Activated naive CD4-positive, alpha-beta T cell treated with anti-CD3 and anti-CD28 coated beads, Interleukin-2, amount 10 ng/mL, durations not matched to agents 7 days and 5 days (primary cell): ENCODE measurements around the gene ELMOD3.
A peak's percentile ranks its signal among the peaks of the same experiment; 100 is the strongest.
"Not testable (repeated sequence)": the region's sequence is repeated elsewhere in the genome, so short reads cannot be mapped to it uniquely, and the experiment has no call there.

Source experiments
- CTCF ChIA-PET: fragments of 350-600 bp; sonication (Branson Sonifier 250); formaldehyde crosslinking; loops from one replicate; lab custom pipeline; 2021; ENCODE audit warnings: antibody characterized with exemption; lab: Charles Lee
- DNase-seq: peaks from one replicate; pipeline ENCODE4 v3.0.0-alpha.2; 2020
- H3K27ac Mint-ChIP-seq: one replicate; pipeline ENCODE4 v1.8.0; 2021; ENCODE audit warnings: mild to moderate bottlenecking, moderate library complexity, mixed read lengths
- H3K27me3 Mint-ChIP-seq: one replicate; pipeline ENCODE4 v1.8.0; 2021; ENCODE audit warnings: mild to moderate bottlenecking, mixed read lengths
- H3K36me3 Mint-ChIP-seq: one replicate; pipeline ENCODE4 v1.8.0; 2021; ENCODE audit warnings: mixed read lengths
- H3K4me1 Mint-ChIP-seq: one replicate; pipeline ENCODE4 v1.8.0; 2021; ENCODE audit warnings: mixed read lengths
- H3K4me3 Mint-ChIP-seq: one replicate; pipeline ENCODE4 v1.8.0; 2021; ENCODE audit warnings: mild to moderate bottlenecking, moderate library complexity, mixed read lengths
- H3K9me3 Mint-ChIP-seq: one replicate; pipeline ENCODE4 v1.8.0; 2021; ENCODE audit warnings: mixed read lengths

Gene ELMOD3

DNA sequence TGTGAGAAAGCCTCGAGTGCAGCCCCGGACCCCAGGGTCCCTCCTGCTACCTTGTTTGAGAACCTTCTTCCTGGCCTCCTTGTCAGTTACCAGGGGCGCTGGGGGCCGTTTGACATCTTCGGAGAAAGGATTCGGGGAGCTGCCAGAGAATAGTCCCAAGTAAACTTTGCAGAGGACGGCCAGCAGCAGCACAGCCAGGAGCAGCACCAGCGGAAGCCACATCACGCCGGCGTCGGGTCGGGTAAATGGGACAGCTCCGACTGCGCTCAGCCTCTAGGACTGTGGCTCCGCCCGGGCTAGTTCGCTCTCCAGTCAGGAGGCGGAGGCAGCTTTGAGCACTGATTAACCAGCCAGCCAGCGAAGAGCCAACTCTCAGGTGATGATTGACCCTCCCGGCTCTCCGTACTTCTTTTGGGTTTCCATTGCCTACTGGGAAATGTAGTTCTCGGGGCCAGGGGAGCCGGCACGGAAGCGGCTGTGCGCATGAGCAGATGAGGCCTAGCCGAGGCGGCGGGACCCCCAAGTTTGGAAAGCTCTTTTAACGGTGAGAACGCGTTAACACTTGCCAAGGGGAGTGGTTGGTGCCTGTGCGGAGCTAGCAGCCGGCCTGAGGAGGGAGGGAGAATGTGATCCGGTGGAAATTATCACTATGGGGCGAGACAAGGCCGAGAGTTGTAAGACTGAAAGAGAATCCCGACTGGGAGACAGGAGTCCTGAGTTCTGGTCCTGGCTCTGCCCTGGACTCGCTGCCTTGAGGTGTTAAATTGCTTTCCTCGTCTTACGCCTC lies at the start of gene ELMOD3, which contains the start of gene RETSAT:
TSS of gene ELMOD3 (plus strand) at position 484 of the 787 bp plus-strand sequence. CDS start 2,430 bp downstream, outside the sequence.
TSS of gene RETSAT (minus strand) at position 243 of the 787 bp plus-strand sequence. CDS start at position 222, 21 bp downstream.
- CTCF ChIA-PET, result interaction anchor here (1.2 to 2.1 kb wide), 6 partner anchors 10 to 198 kb away, joined by 3 to 9 read pairs (median 5); no protein-coding TSS in a partner anchor

DNA sequence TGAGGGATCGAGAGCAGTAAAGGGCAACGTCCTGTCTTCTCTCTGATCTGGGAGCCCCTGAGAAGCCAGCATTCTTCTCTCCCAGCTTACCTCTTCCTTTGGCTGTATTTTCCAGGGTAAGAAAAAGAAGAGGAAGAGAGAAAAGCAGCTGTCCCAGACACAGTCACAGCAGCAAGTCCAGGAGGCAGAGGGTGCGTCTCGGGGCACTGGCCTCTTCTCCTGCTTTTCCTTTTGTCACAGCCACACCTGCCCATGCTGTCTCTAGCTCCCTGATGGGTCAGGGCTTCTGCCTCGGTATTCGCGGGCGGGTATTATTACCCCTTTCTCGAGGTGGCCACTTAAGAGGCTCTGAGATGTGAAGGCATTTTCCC lies 47.1 kb upstream of the ELMOD3 start:
- DNase-seq, result no peak
- H3K27ac Mint-ChIP-seq, result no peak overlapping the region
- CTCF ChIA-PET, result no interaction called here
- H3K4me1 Mint-ChIP-seq, result peaks cover 37% of the 10 kb centered on the region
- peaks cover 14% of the 10 kb centered on the region for H3K36me3 Mint-ChIP-seq
- peaks cover 34% of the 10 kb centered on the region for H3K27me3 Mint-ChIP-seq
- H3K4me3 Mint-ChIP-seq, result no peak overlapping the region
- no peaks in the 10 kb centered on the region for H3K9me3 Mint-ChIP-seq

More for the DNA sequence above, at the start of gene ELMOD3, which contains the start of gene RETSAT:
- peak within 1 kb of the TSS; percentile 95 for H3K27ac Mint-ChIP-seq
- H3K9me3 Mint-ChIP-seq, result no peaks in the 10 kb centered on the region
- H3K4me3 Mint-ChIP-seq, result peak within 1 kb of the TSS; percentile 99
- H3K4me1 Mint-ChIP-seq, result peaks cover 52% of the 10 kb centered on the region
- peaks cover 44% of the 10 kb centered on the region for H3K36me3 Mint-ChIP-seq
- no peaks in the 10 kb centered on the region for H3K27me3 Mint-ChIP-seq
- peak; percentile 99 for DNase-seq

DNA sequence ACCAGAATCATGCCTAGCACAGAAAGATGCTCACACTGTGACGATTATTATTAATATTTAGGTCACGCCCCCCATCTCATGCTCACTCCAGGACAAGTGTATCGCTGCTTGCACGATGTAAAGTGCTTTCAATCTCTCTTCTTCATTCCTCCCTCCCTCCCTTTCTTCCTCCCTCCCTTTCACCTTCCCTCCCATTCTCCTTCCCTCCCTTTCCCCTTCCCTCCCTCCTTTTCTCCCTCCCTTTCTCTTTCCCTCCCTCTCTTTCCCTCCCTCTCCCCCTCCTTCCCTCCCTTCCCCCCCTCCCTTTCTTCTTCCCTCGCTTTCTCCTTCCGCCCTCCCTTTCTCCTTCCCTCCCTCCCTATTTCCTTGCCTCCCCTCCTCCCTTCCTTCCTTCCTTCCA lies 46.4 kb upstream of the ELMOD3 start:
- peaks cover 14% of the 10 kb centered on the region for H3K36me3 Mint-ChIP-seq
- peaks cover 27% of the 10 kb centered on the region for H3K27me3 Mint-ChIP-seq
- no peak overlapping the region for H3K27ac Mint-ChIP-seq
- no peaks in the 10 kb centered on the region for H3K9me3 Mint-ChIP-seq
- H3K4me1 Mint-ChIP-seq, result peaks cover 37% of the 10 kb centered on the region
- no peak for DNase-seq
- H3K4me3 Mint-ChIP-seq, result no peak overlapping the region
- CTCF ChIA-PET, result interaction anchor here (1.9 kb wide), 1 partner anchor 42 kb away, joined by 8 read pairs; no protein-coding TSS in a partner anchor

DNA sequence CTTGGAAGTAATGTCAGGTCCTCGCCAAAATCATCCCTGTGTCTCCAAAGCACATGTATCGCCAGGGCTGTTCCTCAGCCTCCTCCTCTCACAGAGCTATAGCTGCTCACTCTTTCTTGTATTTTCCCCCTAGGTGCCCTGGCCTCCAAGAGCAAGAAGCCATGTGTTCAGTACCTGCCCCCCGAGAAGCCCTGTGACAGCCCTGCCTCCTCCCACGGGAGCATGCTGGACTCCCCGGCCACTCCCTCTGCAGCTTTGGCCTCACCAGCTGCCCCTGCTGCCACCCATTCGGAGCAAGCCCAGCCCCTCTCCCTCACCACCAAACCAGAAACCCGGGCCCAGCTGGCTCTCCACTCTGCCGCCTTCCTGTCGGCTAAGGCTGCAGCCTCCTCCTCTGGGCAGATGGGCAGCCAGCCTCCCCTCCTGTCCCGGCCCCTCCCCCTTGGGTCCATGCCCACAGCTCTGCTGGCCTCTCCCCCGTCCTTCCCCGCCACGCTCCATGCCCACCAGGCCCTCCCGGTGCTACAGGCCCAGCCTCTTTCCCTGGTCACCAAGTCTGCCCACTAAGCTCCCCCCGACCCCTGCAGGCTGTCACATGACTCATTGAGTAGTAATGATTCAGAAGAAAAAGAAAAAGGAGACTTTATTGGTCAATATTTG lies 45.5 kb upstream of the ELMOD3 start:
- H3K27ac Mint-ChIP-seq, result peak overlapping the region; percentile 82
- DNase-seq, result no peak
- peaks cover 19% of the 10 kb centered on the region for H3K27me3 Mint-ChIP-seq
- H3K36me3 Mint-ChIP-seq, result peaks cover 21% of the 10 kb centered on the region
- peak overlapping the region; percentile 49 for H3K4me3 Mint-ChIP-seq
- peaks cover 37% of the 10 kb centered on the region for H3K4me1 Mint-ChIP-seq
- CTCF ChIA-PET, result interaction anchor here (1.0 to 2.8 kb wide), 6 partner anchors 9 to 383 kb away, joined by 3 to 47 read pairs (median 4); no protein-coding TSS in a partner anchor
- H3K9me3 Mint-ChIP-seq, result no peaks in the 10 kb centered on the region

DNA sequence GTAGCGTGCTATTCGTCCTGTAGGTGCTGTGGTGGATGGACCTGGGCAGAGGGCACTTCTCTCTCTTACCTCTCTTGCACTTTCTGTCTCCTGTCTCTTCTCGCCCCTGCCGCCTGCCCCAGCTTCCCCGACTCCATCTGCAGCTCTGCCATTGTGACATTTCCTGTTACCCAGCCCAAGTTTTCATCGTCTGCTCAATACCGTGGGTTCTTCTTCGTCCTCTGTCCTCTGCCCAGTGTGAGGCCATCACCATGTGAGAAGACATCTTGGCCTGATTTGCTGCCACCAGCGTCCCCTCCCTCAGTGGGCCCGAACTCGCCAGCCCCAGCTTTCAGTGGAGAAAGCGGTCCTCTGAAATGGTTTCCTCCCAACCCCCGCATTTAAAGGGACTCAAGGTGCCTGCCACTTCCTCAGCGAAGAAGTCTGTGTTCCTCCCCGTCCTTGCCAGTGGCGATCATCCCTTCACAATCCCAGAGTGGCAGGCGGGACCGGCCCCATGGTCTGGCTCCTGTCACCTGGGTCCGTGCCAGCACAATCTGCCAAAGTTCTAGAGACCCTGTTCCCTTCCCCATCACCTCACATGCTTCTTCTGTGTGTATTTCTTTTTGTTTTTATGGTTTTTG lies 44.8 kb upstream of the ELMOD3 start:
- no peaks in the 10 kb centered on the region for H3K9me3 Mint-ChIP-seq
- peaks cover 11% of the 10 kb centered on the region for H3K27me3 Mint-ChIP-seq
- peaks cover 25% of the 10 kb centered on the region for H3K36me3 Mint-ChIP-seq
- CTCF ChIA-PET, result interaction anchor here (1.0 to 2.8 kb wide), 6 partner anchors 8 to 384 kb away, joined by 3 to 47 read pairs (median 4); no protein-coding TSS in a partner anchor
- peak; percentile 52 for DNase-seq
- peak overlapping the region; percentile 82 for H3K27ac Mint-ChIP-seq
- peak overlapping the region; percentile 49 for H3K4me3 Mint-ChIP-seq
- H3K4me1 Mint-ChIP-seq, result peaks cover 37% of the 10 kb centered on the region

DNA sequence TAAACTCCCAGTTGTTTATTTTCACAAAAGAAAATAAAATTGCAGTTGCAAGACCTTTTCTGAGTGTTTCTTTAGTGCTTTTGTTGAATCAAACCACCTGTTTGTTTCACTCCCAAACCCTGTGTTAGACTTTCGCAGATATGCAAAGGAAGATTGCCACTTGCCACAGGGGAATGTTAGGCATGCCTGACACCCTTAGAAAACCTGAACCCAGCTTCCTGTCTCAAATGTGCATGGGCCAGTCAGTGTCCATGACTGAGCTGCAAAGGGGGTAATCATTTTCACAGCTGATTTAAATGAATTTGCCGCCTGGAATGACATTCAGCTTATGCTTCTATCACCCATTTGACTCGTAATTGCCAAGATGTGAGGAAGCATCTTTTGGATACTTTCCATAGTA lies 44.2 kb upstream of the ELMOD3 start:
- H3K9me3 Mint-ChIP-seq, result no peaks in the 10 kb centered on the region
- no peak overlapping the region for H3K4me3 Mint-ChIP-seq
- no peak for DNase-seq
- H3K36me3 Mint-ChIP-seq, result peaks cover 28% of the 10 kb centered on the region
- CTCF ChIA-PET, result interaction anchor here (1.2 to 2.8 kb wide), 2 partner anchors 8 to 11 kb away, joined by 4 to 47 read pairs; no protein-coding TSS in a partner anchor
- H3K27ac Mint-ChIP-seq, result peak overlapping the region; percentile 82
- H3K27me3 Mint-ChIP-seq, result peaks cover 6% of the 10 kb centered on the region
- H3K4me1 Mint-ChIP-seq, result peaks cover 37% of the 10 kb centered on the region

DNA sequence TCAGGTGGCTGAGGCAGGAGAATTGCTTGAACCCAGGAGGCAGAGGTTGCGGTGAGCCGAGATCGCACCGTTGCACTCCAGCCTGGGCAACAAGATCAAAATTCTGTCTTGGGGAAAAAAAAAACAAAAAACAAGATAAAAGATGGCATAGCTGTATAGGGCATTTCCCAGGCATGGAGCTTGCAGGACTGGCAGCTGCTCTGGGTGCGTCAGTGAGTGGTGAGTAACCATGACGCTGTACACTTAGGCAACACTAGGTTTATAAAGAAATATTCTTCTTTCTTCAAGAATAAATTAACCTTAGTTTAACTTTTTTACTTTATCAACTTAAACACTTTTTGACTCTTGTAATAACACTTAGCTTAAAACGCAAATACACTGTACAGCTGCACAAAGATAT lies 42.2 kb upstream of the ELMOD3 start:
- Mint-ChIP-seq H3K9me3 (no peaks in the 10 kb centered on the region), H3K4me1 (peaks cover 35% of the 10 kb centered on the region), H3K27me3 (no peaks in the 10 kb centered on the region), H3K36me3 (peaks cover 43% of the 10 kb centered on the region), H3K4me3 (no peak overlapping the region), H3K27ac (no peak overlapping the region)
- no peak for DNase-seq
- CTCF ChIA-PET, result no interaction called here

DNA sequence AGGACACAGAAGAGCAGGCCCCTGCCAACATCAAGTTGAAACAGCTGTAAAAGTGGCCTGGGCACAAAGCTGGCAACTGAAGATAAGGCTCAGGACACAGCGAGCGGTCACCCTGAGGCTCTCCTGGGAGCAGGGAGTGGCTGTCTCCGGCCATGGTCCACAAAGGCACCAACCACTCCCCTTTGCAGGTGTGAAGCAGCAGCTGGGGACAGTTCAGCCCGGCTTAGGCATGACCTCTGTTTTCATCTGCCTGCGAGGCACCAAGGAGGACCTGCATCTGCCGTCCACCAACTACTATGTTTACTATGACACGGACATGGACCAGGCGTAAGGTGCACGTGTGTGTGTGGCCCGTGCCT lies 39.7 kb upstream of the ELMOD3 start:
- CTCF ChIA-PET, result interaction anchor here (0.9 to 1.4 kb wide), 2 partner anchors 15 to 107 kb away, joined by 3 to 4 read pairs; no protein-coding TSS in a partner anchor
- no peaks in the 10 kb centered on the region for H3K27me3 Mint-ChIP-seq
- DNase-seq, result no peak
- no peak overlapping the region for H3K4me3 Mint-ChIP-seq
- H3K9me3 Mint-ChIP-seq, result no peaks in the 10 kb centered on the region
- H3K27ac Mint-ChIP-seq, result no peak overlapping the region
- peaks cover 52% of the 10 kb centered on the region for H3K36me3 Mint-ChIP-seq
- peaks cover 34% of the 10 kb centered on the region for H3K4me1 Mint-ChIP-seq

DNA sequence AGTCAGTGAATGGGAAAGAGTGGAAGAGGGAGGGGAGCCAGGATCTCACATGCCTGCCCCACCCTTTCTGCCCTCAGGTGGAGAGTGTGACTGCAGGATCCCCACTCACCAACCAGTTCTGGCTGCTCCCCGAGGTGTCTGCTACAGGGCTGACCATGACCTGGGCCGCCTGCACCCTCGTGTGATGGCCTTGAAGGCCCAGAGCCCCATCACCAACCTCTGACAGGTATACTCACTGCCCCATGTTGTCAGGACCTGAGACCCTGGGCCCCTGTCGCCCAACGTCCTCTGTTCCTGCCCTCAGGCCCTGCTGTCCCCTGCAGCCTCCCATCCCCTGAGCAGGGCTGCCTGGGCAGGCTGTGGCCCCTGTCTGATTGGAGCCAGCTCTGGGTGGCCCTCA lies 38.6 kb upstream of the ELMOD3 start:
- H3K9me3 Mint-ChIP-seq, H3K27ac Mint-ChIP-seq, H3K4me3 Mint-ChIP-seq, H3K27me3 Mint-ChIP-seq, CTCF ChIA-PET, DNase-seq: not testable (repeated sequence)
- H3K4me1 Mint-ChIP-seq, result peaks cover 37% of the 10 kb centered on the region
- peaks cover 63% of the 10 kb centered on the region for H3K36me3 Mint-ChIP-seq

DNA sequence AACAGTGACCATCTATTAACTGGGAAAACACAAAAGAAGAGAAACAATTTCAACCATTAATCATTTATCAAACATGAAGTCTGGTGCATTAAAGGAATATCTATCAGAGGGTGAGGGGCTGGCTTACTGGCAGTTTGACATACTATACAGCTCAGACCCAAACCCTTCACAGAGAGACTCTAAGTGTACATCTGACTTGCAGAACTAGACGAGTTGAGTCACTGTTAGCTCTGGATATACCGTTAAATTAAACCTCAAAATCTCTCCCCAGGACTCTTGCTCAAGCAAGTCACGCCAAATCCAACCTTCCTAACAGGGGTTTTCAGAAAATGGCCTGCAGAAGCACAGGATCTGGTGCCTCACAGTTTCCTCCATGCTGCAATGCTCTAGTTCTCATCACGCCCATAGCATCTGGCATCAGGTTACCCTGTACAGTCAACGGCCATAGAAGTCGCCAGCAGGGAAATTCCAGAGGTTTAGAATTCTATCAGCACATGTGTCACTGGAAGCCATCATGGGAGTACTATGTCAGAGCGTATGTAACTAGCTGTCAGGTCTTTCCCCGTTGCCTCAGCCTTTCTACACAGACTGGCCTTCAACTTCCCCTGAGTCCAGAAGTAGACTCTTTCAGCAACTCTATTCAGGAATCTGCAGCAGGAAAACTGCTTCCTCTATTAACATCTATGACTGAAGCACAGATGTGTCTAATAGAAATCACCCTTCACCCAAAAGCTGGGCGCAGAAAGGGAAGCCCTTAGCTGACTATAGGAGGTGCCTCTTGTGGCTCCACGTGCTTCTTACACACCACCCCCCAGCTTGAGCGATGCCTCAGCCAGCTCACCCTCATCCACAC lies 36.1 kb upstream of the ELMOD3 start:
- Mint-ChIP-seq H3K9me3 (no peaks in the 10 kb centered on the region), H3K4me3 (no peak overlapping the region), H3K27ac (no peak overlapping the region), H3K27me3 (no peaks in the 10 kb centered on the region), H3K36me3 (peaks cover 80% of the 10 kb centered on the region), H3K4me1 (peaks cover 57% of the 10 kb centered on the region)
- DNase-seq, result no peak
- CTCF ChIA-PET, result interaction anchor here (1.3 to 2.2 kb wide), 3 partner anchors 9 to 18 kb away, joined by 3 to 11 read pairs (median 6); no protein-coding TSS in a partner anchor

DNA sequence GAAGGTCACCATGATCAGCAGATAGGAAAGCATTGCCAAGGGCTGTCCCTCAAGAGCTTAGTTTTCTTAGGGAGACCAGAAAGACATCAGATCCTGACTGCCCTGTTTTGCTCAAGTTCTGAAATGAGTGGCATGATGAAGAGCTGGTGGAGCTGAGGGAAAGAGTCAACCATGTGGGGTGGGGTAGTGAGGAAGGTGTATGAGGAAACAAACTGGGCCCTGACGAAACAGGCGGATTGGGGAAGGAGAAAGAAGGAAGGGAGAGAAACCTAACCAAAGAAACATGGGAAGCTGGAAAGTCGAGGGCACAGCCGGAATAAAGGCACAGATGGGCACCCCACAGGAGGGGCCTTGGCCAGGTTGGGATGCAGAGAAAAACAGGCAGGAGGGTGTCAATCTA lies 34.8 kb upstream of the ELMOD3 start:
- DNase-seq, result no peak
- Mint-ChIP-seq H3K36me3 (peaks cover 83% of the 10 kb centered on the region), H3K27me3 (no peaks in the 10 kb centered on the region), H3K9me3 (no peaks in the 10 kb centered on the region), H3K4me3 (no peak overlapping the region), H3K27ac (no peak overlapping the region), H3K4me1 (peaks cover 70% of the 10 kb centered on the region)
- CTCF ChIA-PET, result interaction anchor here (0.7 to 1.9 kb wide), 2 partner anchors 19 to 268 kb away, joined by 4 to 11 read pairs; no protein-coding TSS in a partner anchor

DNA sequence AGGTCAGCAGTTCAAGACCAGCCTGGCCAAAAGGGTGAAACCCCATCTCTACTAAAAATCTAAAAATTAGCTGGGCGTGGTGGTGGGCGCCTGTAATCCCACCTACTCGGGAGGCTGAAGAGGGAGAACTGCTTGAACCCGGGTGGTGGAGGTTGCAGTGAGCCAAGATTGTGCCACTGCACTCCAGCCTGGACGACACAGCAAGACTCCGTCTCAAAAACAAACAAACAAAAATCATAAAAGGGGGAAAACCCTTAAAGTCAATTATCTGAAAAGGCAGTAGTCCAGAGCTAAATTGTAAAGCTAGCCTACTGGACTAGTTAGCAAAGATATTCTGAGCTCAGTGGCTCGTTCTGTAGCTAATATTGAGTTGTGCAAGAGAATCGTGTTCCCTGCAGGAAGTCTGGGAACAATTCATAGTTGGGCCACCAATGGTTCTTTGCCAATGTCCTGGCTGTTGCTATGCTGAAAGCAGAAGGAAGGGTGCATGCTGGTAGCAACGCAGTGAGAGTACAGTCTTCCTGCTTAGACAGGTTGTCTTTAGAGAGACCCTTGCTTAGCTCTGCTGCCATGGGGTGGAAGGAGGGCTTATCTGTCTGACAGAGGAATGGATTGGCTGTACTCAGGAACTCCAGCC lies 31.1 kb upstream of the ELMOD3 start:
- Mint-ChIP-seq H3K9me3 (no peaks in the 10 kb centered on the region), H3K27ac (peak overlapping the region; percentile 75), H3K4me1 (peaks cover 72% of the 10 kb centered on the region), H3K27me3 (peaks cover 3% of the 10 kb centered on the region), H3K36me3 (peaks cover 87% of the 10 kb centered on the region), H3K4me3 (peak overlapping the region; percentile 100)
- no peak for DNase-seq
- CTCF ChIA-PET, result interaction anchor here (0.6 to 1.3 kb wide), 2 partner anchors 27 to 228 kb away, joined by 3 to 4 read pairs; no protein-coding TSS in a partner anchor
